Inflammatory macrophage treated with lipopolysaccharide for 4 hours (primary cell): ENCODE measurements around the gene DMRTC2.

Experiments used
- DNase-seq: peaks from one replicate; pipeline ENCODE4 v3.0.0-alpha.2; 2020

Gene DMRTC2

DNA sequence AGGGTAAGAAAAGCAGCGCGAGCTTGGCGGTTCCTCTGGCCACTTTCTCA, at the start of gene DMRTC2:
Gene DMRTC2 (plus strand): TSS at position 42 of the 50 bp plus-strand sequence. CDS start 2,387 bp downstream, outside the sequence.
- no peak for DNase-seq

DNA sequence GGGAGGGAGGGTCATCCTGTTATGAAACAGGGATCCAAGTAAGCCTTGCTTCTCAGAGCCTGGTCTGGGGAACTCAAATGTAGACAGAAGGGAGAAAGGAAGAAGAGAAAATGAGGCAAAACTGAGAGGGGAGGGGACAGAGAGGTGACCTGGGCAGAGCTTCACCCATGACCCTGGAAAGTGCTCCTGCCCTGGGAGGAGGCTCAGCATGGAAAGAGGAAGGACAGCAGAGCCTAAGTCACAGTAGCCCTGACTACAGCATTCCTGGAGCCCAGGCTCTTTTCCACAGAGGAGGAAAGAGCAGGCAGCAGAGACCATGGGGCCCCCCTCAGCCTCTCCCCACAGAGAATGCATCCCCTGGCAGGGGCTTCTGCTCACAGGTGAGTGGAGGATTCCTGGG, 48.5 kb upstream of the DMRTC2 start, which contains the start of gene CEACAM3:
Gene CEACAM3 (plus strand): TSS at position 226 of the 400 bp plus-strand sequence. CDS start 91 bp downstream, at position 317.
- DNase-seq, result peak; percentile 31

DNA sequence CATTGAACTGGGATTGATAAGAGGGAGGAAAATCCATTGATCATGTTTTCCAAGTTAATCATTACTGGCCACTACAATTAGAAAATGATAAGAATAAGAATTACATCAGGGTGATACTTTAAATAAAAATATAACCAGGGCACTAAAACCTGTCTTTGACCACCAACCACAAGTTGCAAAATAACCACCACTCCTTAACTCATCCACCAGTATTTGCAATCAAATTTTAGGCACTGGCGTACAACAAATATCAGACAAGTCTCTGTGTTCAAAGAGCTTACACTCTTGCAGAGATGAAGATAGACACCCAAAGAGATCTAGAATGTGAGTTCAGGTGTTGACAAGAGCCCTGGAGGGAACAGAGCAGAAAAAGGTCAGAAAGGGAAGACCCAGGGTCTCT, 47.9 kb upstream of the DMRTC2 start:
- DNase-seq, result no peak

DNA sequence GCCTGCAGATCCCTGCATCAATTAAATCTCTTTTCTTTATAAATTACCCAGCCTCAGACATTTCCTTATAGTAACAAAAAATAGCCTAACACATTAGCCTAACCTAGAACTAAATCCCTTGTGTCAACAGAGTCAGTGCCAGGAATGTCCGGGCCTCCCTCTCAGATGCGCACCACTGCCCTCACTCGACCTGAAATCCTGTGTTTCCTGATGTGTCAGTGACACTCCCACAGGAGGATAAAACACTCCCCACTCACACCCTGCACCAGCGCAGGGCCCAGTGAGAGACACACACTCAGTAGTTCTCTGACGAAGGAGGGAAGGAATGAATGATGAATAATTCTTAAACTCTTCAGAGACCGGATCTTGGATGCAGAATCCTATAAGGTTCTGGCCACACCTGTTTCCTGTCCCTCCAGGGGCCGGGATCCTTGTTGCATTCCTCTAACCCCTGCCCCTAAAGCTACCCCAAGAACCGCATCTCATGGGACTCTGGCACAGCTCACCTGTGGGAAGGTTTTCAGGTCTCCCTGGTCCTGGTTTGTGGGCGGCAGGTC, 45.3 kb upstream of the DMRTC2 start:
- no peak for DNase-seq

DNA sequence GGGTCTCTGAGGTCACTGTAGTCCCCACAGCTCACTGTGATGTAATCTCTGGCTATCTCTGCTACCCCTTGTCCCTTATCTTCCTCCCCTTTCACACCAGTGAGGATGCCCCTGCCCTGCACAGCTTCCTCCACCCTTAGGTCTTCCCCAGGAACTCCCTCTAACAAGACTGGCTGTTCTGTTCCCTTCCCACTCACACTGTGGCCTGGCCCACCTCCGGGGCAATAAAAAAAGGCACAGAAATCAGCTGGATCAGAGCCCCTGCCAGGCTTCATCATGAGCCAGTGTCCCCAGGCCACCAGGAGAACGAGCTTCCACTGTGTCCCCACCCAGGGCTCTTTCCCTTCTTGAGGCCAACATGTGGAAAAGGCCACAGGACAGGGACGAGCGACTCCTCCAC, 43.8 kb upstream of the DMRTC2 start:
- DNase-seq, result no peak

DNA sequence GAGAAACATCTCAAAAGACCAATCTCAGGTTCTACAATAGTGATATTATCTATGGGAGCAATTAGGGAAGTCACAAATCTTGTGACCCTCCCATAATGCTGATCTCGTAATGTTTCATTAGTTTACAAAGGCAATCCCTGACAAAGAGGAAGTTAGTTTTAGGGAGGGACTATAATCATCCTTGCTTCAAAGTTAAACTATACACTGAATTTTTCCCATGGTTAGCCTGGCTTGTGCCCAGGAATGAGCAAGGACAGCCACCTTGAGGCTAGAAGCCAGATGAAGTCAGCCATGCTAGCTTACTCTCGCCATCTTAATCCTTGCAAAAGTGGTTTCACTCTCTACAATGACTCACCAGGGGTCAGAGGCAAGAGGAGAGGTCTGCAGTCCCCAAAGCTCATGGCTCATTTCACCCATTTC, 43.0 kb upstream of the DMRTC2 start:
- peak; percentile 92 for DNase-seq

DNA sequence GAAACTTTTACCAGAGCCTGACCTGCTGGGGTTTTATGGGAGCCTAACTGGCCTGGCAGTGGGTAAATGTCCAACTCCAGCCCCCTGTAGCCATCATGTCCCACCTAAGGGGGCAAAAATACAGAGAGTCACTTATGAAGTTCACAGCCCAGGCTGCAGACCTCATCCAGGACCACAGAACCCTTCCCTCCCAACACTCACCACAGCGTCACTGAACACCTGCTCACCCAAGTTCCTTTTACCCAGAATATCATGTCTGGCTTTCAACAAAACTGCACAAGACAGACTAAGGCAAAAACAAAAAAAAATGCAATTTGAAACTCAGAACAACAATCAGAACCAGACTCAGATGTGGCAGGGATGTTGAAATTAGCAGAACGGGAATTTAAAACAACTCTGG, 42.1 kb upstream of the DMRTC2 start:
- DNase-seq, result no peak

DNA sequence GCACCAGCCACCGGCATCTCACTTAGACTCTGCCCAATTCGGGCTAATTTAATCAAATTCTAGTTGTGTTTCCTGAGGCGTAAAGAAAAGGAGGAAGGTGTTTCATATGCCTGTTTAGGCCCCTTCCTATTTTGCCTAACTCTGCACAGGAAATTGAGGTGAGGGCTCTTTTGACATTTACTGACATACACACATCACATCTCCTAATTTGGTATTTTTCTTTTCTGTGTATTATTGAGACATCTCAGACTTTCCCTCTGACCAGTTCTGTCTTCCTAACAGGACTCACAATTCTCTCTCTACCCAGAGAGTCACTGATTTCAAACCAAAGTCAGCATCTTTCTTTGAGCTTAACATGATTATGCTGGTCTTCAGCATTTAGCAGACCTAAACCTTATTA, 40.5 kb upstream of the DMRTC2 start:
- DNase-seq, result peak; percentile 77

DNA sequence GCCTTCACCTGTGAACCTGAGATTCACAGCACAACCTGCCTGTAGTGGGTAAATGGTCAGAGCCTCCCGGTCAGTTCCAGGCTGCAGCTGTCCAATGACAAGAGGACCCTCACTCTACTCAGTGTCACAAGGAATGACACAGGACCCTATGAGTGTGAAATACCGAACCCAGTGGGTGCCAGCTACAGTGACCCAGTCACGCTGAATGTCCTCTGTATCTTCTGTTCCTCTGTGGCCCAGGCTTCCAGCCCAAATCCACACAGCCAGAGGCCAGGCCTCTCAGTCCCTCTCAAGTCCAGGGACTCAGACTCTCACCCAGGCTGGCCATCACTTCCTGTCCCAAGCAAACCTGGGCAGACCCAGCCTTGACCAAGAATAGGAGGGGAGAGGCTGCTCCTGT, 37.7 kb upstream of the DMRTC2 start:
- DNase-seq, result no peak

DNA sequence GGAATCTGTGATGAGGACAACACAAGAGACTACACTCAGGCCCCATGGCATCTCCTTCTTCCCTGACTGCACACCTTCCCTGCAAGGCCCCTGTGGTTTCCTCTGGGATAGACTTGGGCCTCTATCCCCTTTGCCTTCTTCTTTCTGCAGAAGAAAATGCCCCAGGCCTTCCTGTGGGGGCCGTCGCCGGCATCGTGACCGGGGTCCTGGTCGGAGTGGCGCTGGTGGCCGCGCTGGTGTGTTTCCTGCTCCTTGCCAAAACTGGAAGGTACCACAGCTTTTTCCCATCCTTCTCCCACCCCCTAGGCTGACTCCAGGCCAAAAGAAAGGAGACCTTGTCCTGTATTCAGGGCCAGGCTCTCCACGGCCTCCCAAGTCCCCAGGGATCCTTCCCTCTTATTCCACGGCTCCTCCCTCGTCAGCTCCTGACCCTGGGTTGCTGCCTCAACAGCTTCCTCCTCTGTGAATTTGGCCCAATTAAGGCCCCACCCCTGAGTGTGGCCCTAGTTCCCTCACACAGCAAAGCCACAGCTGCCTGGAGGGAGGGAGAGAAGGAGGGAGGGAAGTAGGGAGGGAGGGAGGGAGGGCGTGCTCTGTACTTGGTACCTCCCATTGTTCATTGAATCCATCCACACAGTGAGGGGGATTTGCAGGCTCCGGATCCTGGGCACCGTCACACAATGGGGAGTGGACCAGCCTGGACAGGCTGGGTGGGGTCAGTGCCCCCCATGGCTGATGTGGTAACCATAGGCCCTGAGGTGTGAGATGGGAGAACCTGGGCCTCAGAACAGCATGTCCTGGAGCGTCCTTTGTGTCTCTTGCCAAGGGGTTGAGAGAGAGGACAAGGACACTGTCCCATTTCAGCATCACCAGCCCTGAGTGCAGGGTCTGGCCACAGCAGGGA, 35.9 kb upstream of the DMRTC2 start:
- peak; percentile 70 for DNase-seq

DNA sequence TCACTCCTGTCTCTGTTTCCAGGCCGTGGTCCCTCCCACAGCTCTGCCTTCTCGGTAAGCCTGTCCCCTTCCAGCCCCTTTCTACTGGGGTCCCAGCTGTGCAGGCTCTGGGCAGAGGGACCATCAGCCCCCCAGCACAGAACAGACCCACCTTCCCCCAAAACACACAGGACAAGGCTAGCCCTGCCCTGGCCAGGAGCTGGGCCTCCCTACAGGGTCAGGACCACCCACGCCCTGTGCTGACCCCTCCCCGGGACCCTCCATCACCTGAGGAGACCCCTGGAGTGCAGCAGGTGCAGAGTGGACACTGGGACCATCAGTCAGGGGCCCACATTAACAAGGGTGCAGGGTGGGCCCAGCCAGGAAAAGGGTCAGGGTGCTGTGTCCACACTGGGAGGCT, 34.5 kb upstream of the DMRTC2 start:
- DNase-seq, result no peak

DNA sequence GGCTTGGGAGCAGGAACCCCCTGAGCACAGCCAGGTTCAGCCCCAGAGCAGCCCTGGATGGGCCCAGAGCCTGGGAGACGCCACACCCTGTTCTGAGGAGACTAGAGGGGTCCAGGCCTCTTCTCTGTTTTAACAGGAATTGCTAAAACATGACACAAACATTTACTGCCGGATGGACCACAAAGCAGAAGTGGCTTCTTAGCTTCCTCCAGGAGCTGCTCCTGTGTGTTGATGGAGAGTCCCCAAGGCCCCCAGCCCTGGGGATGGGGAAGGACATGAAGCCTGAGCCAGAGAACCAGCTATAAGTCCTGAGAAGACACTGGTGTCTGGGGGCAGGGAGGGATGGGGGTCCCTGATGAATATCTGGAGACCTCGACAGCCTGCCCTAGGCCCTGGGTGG, 33.8 kb upstream of the DMRTC2 start:
- DNase-seq, result peak; percentile 89

DNA sequence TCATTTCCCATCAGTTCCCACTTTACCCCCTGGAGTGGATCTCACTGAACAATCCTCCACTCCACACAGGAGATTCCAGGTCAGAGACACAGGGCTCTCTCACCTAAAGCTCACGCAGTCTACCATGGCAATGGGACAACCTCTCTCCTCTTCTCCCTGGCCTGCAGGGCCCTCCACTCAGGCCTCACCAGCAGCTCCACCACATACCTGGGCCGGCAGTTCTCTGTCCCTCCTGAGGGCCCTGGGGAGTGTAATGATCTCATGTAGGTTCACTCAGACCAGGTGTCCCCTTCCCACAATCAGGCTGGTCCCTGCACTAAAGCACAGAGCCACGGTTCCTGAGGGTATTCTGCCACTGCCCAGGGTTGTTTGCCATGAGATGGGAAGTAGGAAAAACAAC, 32.9 kb upstream of the DMRTC2 start:
- no peak for DNase-seq

DNA sequence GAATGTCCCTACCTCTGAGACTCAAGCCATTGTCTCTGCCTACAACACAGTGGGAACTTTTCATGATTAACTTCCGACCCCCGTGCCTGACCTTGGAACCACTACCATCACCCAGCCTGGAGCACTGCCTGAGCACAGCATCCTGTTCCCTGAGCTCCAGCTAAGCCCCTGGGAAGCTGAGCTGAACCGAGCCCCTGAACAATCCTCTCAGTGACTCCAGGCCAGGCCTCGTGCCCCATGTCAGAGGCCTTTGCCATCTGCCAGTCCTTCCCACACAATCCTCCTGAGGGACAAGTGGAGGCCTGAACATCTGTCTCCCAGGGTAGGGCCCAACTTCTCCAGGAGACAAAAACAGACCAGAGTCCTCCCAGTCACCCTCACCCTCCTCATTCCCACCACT, 30.9 kb upstream of the DMRTC2 start:
- DNase-seq, result no peak

DNA sequence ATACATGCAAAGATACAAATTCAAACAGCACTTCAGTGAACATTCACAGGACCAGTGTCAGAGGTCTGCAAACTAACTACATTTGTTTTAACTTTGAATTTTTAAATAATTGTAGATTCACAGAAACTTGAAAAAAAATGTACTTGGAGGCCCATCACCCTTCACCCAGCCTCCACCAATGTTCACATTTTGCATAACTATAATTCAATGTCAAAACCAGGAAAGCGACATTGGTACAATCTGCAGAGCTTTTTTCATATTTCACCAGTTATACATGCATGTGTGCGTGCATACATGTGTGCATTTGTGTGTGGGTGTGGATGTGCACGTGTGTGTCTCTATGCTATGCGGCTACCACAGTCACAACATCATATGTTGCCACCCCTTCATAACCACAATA, 29.5 kb upstream of the DMRTC2 start:
- DNase-seq, result no peak

DNA sequence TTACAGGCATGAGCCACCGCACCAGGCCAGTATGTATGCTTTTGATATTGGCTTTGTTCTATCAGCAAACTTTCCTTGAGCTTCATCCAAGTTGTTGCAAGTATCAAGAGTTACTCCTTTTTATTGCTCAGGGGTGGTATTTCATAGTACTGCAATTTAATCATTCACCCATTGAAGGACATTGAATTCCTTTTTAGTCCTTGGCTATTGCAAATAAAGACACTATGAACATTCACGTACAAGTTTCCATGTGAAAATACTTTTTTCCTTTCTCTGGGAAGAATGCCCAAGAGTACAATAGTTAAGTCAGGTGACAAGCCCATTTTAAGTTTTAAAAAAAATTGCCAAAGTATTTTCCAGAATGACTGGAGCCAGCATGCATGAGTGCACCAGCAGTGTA, 28.1 kb upstream of the DMRTC2 start:
- DNase-seq, result no peak

DNA sequence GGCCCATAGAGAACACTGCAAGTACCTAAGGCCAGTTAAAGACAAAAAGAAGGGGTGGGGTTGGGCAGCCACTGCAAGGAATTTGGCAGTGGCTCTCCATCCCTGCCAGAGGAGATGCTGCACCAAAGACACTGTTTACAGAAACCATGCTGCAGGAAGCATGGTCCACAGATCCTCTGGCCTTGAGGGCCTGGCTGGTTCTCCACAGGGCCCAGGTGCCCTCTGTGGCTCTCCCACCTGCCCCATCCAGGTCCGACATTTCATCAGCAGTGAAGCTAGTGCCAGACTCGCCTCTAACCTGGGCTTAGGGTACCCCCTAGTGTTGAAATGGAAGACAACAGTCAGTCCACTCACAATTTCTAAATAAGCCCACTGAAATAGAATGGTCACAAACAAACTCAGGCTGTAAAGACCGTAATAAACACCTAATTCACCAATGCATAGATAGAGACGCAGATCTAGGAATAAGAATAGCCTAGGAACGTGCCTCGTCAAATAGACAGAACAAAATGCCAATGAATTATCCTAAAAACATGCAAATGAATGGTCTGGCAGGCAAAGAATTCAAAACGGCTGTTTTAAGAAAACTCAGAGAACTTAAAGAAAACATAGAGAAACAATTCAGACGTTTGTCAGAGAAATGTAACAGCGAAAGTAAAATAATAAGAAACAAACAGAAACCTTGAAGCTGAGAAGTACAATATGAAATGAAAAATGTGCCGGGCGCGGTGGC, 23.7 kb upstream of the DMRTC2 start:
- peak; percentile 63 for DNase-seq

DNA sequence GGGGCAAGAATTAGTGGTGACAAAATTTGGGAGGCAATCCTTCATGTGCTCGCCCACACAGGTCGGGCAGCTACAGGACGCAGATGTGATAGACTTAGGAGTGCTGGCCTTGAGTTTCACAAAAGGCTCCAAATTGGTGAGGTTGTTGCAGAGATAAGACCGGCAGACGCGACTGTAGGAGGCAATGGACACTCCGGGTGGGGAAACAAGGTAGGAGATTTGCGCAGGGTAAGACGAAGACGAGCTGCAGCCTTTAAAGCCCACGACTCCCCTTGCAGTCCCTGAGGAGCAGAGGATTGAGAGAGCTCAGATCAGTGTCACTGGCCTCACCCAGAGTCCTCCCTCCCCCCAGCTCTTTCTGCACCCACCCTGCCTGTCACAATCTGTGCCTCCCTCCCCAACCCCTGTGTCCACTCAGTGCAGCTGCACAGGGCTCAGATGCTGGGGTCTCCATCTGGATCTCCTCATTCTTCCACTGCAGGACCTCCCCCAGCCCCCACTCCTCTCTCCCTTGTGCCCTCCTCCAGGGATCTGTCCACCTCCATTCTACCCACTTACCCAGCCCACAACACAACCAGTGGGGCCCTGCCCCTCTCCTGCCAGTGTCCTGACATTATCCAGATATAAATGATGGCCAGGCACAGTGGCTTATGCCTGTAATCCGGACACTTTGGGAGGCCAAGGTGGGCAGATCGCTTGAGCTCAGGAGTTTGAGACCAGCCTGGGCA, 6.7 kb upstream of the DMRTC2 start:
- no peak for DNase-seq

DNA sequence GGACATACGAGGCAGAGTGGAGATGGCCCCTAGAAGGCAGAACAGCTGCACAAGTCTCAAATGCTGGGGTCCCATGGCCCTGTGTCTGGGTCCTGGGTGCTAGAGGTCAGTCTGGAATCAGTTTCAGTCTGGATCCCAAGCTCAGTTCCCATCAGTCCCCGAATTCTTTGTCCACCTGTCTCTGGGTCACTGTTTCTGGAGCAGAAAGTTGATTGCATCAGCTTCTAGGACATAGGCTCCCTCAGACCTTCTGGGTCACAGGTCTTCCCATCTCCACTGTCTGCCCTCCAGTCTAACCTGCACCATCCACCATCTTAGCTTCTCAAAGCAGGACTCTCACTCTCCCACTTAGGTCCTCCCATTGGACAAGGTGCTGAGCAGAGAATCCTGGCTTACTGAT, 5.6 kb upstream of the DMRTC2 start:
- no peak for DNase-seq

DNA sequence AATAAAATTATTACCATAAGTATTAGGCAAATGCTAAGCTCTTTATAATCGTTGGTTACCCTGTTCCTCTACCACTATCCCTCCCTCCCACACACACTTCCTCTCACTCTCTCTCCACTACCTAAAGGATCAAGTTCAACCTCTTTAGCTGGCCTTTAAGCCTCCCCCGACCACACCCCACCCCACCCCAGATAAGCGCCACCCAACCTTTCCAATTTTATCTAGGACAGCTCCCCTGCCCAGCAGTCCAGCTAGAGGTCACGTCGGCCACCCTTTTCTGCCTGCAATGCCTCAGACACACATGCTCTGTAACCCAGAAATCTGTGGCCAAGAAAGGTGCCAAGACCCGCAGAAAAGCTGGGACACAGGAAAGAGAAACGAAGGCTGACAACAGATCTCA, 1.5 kb upstream of the DMRTC2 start:
- no peak for DNase-seq

DNA sequence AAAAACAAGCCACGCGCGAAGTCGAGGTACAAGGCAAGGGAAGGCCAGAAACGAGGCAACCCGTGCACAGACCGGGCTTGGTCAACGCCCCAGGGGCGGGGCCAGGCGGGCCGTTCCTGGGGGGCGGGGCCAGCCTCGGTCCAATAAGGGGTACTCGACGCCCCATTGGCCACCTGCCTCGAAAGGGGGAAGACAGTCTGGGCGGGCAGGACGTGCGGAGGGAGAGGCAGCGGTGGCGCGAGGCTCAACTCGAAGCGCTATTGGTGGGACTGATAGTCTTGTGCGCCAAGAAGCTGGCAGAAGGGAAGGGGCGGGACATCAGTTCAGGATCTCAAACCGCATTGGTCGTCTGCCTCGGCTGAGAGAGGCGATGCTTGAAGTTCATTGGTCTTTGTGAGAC, 241 bp upstream of the DMRTC2 start, which contains the start of gene LYPD4:
Gene LYPD4 (minus strand): TSS at position 83 of the 400 bp plus-strand sequence. CDS start 5,398 bp downstream, outside the sequence.
- DNase-seq, result no peak

DNA sequence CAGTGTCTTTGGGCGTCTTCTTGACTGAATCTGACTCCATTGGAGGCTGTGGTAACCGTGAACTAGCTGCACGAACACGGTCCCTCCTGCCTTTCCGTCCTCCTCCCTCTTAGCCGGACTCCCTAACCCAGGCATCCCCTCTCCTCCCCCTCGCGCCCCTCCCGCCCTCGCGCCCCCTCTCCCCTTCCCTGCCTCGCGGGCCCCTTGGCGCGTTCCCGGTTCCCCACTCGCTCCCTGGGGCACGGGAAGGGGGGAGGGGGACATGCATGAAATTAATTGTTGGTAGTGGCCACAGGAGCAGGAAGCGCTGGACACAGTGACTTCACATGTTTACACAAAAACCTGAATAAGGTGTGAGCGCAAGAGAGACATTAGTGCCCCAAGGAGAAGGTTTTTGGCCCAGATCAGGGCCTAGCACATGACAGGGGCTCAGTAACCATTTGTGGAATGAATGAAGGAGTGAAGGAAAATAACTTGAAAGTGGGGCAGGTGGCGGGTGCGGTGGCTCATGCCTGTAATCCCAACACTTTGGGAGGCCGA, 279 bp downstream of the DMRTC2 start:
- no peak for DNase-seq

DNA sequence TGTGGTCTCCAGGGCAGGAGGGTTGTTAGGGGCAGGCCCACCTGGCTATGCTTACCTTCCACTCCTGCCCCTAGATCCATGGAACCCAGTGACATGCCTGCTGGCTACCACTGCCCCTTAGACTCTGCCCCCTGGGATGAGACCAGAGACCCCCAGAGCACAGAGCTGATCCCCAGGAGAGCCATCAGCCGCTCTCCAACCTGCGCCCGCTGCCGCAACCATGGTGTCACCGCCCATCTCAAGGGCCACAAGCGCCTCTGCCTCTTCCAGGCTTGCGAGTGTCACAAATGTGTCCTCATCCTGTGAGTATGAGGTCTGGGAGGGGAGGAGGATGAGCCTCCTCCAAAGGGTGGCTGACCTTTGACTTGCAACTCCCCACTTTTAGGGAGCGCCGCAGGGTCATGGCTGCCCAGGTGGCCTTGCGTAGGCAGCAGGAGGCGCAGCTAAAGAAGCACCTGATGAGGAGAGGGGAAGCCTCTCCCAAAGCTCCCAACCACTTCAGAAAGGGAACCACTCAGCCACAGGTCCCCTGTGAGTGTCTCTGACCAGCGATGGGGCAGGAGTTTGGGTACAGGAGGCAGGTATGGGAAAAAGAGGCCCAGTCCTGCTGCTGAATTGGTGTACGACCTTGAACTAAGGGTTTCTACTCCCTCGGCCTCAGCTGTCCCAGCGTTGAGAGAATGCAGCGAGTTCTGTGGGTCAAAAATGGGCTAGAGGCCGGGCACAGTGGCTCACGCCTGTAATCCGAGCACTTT, 2.7 kb downstream of the DMRTC2 start:
- no peak for DNase-seq
